ENCODE data around the gene GPC1.

Gene GPC1

DNA sequence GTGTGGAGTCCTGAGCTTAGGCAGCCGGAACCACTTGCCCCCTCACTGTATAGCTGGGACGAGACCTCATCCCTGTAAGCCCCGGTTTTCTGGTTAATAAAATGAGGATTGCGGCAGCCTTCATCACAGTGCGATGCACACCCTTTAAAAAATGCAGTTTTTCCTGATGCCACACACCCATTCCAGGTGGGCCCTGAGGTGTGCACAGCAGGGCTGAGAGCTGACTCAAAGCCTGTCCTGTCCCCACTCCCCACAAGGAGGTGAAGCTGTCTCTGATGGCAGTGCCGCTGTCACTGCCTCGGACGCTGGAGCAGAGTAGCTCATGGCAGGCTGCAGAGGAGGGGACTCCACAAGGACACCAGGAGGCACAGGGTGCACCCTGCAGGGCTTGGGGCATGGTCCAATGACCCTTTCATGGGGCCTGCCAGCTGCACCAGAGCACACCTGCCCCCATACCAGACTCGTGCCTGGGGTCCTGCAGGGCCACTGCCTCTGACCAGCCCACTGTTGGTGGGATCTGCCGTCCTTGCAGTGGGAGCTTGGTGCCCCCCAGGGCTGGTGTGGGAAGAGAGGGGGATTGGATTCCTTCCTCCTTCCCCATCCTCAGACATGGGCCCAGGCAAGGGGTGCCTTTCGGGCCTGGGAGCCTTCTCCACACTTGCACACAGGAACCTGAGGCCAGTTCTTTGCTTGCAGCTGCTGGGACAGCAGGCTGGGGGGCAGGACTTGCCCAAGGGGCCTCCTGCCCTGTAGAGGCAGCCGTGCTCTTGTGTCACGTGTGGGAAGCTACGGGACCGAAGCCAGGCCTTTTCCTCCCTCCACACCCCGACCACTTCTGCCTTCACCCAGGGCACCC, 22.8 kb downstream of the GPC1 start:
- no peak for DNase-seq

DNA sequence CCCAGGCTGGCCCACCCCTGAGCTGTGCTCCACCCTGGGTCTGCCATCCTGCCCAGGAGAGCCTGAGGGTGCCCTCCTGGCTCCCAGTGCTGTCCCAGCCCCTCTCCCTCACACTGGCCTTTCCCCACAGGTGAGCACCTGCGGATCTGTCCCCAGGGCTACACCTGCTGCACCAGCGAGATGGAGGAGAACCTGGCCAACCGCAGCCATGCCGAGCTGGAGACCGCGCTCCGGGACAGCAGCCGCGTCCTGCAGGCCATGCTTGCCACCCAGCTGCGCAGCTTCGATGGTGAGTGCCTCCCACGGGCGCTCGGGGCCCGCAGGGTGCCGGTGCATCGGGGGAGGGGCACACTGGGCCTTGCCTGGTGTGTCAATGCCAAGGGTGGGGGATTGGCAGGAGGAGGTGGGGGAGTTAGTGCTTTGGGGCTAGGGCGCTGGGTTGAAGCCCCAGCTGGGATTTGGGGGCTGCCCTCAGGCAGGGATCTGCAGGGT, 23.5 kb downstream of the GPC1 start:
- no peak for DNase-seq

DNA sequence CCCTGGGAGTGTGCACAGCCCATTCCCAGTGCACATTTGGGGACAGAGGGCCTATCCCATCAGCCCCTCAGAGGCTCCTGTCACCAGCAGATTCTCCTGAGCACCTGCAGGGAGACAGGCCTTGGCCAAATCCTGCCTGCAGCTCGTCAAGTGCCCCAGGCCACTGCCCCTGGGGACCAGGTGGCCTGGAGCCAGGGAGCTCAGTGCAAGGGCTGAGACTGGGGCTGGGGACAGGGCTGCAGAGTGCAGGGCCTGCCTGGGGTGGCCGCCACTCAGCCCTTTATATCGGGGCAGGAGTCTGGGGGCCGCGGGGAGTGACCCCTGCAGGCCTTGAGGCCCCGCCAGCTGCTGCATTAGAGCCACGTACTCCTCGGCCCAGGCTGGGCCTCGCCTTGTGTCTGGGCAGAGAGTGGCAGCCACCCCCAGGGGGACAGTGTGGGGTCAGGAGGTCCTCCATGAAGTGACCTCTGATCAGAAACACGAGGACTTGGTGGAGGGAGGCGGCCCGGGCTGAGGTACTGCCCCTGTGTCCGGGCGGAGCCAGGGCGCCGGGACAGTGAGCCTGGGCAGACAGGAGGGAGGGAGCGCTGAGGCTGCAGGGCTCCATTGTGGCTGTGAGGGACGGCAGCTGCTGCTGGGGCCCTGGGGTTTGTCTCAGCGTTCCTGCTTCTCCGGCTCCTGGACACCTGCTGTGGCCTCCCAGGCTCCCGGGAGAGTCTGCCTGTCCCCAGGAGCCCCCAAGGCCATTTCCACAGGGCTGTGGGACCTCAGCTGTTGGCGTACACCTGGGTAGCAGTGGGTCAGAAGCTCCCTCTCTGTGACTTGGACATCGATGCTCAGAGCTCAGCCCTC, 24.2 kb downstream of the GPC1 start:
- DNase-seq: no peak

DNA sequence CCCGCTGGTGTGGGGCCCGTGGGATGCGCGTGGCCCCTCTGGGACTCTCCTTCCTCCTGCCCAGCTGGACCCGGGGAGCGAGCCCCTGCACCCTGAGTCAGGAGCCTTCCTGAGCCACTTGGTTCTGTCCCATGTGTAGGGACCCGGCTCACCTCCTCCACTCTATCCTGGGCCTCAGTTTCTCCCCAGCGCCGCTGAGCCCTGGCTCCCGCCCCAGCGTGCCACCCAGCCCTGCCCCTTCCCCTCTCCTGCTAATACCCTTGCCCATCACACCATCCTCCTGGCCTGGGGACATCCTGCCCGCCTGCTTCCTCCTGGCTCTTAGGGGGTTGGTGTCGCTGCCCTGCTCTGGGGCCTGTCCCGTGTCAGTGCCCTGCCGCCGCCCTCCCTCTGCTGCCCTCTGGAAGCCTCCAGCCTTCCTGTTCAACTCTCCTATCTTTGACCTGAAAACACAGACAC, 24.8 kb downstream of the GPC1 start:
- DNase-seq: no peak

DNA sequence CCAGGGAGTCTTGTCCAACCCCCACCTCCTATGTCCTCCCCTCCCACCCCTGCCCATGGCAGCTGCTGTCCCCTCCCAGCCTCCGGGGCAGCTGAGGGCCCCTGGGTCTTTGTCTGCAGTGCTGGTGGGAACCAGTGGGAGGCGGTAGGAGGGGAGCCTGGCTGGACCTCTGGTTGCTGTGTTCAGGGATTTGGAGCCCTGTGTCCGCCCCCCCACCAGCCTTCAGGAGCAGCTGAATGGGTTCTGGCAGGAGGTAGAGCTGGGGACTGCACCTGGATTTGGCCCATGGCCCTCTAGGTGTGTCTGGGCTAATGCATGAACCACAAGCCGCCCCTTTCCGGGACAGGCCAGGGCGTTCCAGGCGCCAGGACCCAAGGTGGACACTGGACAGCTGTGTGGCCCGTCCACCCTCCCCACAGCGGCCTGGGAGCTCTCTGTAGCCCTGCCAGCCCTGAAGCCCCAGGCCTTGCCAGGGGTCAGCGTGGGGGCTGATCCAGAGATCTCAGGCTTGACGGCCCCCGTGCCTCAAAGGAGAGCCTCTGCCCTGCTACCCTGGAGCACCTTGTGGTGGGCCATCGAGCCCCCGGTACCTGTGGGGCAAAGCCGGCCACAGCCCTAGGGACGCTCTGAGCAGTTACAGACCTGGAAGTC, 25.4 kb downstream of the GPC1 start:
- no peak for DNase-seq

DNA sequence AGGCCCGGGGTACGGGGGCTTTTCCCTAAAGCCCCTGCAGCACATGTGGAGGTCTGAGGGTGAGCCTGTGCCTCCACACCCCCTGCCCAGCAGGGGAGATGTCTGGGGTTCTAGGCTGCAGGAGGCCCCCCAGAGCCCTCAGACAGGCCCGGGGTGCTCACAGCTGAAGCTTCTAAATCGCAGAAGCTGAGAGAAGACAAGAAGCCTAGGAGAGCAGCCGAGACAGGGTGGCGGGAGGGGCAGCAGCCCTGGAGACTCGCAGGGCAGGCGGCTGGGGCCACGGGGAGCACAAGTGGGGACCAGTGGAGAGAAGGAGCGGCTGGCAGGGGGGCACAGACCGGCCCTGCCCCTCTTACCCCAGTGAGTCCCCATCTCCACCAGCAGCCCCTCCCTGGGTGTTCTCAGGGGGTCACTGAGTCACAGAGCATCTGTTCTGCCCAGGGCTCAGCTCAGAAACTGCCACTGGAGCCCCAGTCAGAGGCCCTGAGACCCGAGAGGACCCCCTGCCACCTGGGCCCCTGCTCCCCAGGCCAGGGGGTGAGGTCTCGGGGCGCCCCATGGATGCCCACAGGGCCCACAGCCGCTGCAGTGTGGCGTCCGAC, 26.1 kb downstream of the GPC1 start:
- no peak for DNase-seq

DNA sequence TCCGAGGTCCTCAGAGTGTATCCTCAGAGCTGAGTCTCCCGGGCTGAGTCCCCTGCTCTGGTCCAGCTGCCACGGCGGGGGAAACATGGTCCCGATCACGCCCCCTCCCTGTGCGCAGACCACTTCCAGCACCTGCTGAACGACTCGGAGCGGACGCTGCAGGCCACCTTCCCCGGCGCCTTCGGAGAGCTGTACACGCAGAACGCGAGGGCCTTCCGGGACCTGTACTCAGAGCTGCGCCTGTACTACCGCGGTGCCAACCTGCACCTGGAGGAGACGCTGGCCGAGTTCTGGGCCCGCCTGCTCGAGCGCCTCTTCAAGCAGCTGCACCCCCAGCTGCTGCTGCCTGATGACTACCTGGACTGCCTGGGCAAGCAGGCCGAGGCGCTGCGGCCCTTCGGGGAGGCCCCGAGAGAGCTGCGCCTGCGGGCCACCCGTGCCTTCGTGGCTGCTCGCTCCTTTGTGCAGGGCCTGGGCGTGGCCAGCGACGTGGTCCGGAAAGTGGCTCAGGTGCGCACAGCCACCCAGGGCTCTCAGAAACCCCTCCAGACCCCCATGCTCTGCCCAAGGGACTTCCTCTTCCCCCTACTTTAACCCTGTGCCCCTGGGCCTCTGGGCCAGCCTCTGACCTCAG, 26.7 kb downstream of the GPC1 start:
- no peak for DNase-seq

DNA sequence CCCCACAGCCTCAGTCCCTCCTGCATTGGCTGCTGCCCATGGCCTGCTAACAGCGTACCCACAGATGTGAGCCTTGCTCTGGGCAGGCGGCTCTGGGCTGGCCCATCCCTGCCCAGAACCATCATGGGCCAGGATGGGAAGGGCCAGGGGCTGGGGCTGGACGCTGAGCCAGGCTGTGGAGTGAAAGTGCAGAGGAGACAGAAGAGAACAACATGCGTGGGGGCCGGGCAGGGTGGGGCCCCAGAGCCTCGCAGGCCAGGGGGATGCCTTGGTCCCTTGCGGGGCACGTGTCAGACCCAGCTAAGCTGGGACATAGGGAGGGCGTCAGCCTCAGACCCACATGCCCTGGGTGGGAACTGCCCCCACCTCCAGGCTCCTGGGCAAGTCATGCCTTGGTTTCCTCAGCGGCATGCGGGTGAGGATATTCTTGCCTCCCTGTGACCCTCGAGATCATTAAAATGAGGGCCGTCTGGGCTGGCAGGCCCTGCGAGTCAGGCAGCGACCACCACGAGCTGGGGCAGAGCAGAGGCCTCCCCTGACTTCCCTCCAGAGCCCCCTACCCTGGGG, 27.3 kb downstream of the GPC1 start:
- DNase-seq: no peak

DNA sequence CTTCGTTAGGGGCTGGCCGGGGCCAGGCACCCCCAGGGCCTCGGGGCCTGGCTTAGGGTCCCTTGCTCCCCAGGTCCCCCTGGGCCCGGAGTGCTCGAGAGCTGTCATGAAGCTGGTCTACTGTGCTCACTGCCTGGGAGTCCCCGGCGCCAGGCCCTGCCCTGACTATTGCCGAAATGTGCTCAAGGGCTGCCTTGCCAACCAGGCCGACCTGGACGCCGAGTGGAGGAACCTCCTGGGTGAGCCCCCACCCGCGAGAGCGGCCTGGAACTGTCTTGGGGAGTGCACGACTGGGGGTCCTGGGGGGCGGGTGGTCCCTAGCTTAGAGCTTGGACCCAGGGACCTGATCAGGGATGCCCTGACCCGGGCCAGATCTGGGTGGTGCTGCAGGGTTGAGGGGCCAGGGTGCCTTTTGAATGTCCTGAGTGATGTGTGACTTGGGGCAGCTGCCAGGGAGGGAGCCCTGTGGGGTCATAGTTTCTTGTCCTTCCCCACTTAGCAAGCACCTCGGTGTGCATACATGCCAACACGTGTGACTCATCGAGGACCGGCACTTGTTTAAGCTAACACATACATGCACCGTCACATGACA, 27.9 kb downstream of the GPC1 start:
- no peak for DNase-seq

DNA sequence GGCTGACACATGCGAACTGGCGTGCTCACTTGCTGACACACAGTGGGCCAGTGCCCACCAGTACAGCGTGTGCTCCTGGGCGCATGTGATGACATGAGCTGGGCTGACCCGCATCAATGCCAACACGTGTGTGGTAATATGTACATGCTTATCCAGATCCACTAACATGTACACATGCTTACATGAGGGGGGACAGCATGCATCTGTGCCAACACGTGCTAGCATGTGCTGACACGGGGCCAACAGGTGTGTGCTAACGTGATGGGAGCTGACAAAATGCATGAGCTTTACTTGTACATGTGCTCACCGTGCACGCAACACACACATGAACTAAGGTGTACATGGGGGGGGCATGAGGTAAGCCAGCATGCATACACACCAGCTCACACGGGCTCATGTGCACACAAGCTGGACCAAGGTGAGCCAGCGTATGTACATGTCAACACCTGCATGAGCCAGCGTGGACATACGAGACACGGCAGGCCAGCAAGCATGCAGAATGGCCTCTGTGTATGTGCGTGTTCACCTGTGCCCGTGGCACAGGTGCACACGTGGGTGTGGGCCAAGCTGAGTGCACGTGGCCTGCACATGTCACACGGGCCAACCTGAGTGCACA, 28.5 kb downstream of the GPC1 start:
- no peak for DNase-seq

DNA sequence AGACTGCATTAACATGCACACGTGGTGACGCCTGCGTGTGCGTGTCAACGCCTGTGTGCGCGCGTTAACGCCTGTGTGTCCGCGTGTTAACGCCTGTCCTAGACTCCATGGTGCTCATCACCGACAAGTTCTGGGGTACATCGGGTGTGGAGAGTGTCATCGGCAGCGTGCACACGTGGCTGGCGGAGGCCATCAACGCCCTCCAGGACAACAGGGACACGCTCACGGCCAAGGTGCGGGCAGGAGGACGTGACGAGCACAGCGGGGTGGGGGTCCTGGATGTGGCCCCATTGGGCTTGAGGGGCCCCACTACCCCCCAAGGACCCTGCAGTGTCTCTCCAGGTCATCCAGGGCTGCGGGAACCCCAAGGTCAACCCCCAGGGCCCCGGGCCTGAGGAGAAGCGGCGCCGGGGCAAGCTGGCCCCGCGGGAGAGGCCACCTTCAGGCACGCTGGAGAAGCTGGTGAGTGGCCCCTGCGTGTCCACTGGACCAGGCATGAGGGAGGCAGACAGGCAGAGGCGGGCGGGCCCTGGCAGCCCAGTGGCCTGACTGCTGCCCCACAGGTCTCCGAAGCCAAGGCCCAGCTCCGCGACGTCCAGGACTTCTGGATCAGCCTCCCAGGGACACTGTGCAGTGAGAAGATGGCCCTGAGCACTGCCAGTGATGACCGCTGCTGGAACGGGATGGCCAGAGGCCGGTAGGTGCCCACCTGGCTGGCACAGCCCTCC, 29.2 kb downstream of the GPC1 start:
- DNase-seq: no peak

DNA sequence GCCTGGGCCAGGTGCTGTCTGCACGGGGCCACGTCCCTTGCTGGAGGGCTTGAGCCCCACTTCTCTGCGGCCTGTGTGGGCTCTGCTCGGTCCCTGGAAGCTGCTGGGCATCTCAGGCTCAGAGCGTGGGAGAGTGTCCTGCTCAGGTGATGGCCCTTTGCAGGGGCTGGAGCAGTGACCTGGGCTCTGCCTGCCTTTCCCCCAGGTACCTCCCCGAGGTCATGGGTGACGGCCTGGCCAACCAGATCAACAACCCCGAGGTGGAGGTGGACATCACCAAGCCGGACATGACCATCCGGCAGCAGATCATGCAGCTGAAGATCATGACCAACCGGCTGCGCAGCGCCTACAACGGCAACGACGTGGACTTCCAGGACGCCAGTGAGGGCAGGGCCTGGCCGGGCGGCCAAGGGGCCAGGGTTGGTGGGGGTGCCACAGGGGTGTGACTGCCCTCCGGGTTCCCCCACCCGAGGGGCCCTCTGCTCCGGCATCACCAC, 29.9 kb downstream of the GPC1 start:
- DNase-seq: no peak

DNA sequence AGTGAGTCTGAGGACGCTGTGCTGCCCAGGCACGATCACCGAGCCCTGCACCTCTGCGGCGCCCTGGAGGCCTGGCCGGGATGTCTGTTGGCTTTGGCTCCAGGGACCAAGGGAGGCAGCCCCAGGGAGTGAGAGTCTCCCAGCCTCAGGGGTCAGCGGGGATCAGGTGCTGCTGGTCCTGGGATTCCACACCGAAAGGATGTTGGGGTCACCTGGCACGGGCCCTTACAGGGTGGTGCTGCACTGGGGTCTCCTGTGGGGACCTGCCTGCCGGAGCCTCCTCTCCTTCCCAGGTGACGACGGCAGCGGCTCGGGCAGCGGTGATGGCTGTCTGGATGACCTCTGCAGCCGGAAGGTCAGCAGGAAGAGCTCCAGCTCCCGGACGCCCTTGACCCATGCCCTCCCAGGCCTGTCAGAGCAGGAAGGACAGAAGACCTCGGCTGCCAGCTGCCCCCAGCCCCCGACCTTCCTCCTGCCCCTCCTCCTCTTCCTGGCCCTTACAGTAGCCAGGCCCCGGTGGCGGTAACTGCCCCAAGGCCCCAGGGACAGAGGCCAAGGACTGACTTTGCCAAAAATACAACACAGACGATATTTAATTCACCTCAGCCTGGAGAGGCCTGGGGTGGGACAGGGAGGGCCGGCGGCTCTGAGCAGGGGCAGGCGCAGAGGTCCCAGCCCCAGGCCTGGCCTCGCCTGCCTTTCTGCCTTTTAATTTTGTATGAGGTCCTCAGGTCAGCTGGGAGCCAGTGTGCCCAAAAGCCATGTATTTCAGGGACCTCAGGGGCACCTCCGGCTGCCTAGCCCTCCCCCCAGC, 30.5 kb downstream of the GPC1 start:
- DNase-seq: no peak

DNA sequence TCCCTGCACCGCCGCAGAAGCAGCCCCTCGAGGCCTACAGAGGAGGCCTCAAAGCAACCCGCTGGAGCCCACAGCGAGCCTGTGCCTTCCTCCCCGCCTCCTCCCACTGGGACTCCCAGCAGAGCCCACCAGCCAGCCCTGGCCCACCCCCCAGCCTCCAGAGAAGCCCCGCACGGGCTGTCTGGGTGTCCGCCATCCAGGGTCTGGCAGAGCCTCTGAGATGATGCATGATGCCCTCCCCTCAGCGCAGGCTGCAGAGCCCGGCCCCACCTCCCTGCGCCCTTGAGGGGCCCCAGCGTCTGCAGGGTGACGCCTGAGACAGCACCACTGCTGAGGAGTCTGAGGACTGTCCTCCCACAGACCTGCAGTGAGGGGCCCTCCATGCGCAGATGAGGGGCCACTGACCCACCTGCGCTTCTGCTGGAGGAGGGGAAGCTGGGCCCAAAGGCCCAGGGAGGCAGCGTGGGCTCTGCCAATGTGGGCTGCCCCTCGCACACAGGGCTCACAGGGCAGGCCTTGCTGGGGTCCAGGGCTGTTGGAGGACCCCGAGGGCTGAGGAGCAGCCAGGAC, 31.2 kb downstream of the GPC1 start:
- DNase-seq: peak; percentile 2

DNA sequence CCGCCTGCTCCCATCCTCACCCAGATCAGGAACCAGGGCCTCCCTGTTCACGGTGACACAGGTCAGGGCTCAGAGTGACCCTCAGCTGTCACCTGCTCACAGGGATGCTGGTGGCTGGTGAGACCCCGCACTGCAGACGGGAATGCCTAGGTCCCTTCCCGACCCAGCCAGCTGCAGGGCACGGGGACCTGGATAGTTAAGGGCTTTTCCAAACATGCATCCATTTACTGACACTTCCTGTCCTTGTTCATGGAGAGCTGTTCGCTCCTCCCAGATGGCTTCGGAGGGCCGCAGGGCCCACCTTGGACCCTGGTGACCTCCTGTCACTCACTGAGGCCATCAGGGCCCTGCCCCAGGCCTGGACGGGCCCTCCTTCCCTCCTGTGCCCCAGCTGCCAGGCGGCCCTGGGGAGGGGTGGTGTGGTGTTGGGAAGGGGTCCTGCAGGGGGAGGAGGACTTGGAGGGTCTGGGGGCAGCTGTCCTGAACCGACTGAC, 31.7 kb downstream of the GPC1 start:
- DNase-seq: no peak

DNA sequence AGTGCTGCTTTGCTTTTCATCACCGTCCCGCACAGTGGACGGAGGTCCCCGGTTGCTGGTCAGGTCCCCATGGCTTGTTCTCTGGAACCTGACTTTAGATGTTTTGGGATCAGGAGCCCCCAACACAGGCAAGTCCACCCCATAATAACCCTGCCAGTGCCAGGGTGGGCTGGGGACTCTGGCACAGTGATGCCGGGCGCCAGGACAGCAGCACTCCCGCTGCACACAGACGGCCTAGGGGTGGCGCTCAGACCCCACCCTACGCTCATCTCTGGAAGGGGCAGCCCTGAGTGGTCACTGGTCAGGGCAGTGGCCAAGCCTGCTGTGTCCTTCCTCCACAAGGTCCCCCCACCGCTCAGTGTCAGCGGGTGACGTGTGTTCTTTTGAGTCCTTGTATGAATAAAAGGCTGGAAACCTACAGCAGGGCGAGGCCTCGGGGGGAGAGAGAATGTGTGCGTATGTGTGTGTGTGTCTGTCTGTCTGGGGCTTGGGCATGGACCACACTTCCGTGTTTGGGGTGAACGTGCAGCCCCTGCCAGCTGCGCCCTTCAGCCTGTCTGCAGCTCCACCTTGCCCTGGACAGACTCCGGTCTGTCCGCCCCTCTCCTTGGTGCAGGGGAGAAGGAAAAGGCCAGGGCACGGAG, 32.3 kb downstream of the GPC1 start:
- peak; percentile 2 for DNase-seq

DNA sequence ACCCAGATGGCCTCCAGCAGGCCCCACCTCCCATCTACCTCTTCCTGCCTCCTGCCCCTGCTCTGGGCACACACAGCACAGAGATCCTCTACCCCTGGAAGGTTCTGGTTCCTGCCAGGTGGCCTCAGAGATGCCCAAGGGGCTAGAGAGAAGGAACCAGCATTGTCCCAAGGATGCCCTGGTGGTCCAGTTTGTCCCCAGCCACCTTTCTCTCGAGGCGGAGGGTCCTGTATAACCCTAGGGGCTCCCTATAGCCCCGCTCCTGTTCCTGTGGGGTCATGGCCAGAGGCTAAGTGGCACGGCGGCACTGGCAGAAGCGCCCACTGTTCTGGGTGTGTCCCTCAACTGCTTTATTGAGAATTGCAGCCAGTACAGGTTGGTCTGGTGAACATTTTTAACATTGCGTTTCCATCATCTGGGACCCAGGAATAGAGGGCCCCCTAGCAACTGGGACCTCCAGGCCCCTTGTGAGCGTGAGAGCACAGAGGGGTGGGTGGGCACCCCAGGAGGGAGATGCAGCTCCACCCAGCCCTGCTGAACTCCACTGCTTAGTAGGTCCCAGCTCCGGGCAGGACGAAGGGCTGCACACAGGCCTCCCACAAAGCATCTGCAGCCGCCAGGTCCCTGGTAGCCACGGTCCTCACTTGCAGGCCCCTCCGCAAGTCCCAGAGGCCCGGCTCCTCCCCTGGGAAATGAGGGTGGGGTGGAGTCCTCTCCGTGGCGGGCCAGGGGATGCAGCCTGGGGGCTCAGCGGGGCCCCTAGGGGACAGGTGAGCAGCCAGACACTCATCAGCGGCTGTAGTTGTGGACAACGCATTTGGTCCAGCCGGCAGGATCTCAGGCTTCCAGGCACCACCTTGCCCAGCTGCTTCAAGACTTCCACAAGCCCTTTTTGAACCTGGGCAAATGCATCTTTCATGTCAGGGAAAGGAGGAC, 33.1 kb downstream of the GPC1 start:
- no peak for DNase-seq
